ENCODE data around the gene KDM4B.

KDM4B gene

GRCh38 chr19:5127717-5128116, 158.8 kb downstream of the KDM4B start:
- no CpG with 5 or more reads among the region's 12 CpGs for WGBS (ENCODE audit: insufficient coverage, insufficient read length)
- no peak overlapping the region for H3K27ac ChIP-seq (ENCODE audit: low read length)
- H3K9me3 ChIP-seq (ENCODE audit: control insufficient read depth, insufficient read depth, low read length) = no peaks in the 10 kb centered on the region
- no peak overlapping the region for H3K4me3 ChIP-seq (ENCODE audit: low read length)
- no peak for DNase-seq (ENCODE audit: low read depth, low spot score)
- no peaks in the 10 kb centered on the region for H3K27me3 ChIP-seq (ENCODE audit: control insufficient read depth, insufficient read depth, low read length)
- H3K4me1 ChIP-seq (ENCODE audit: control insufficient read depth, insufficient read depth, low read length) = peaks cover 33% of the 10 kb centered on the region
- H3K36me3 ChIP-seq (ENCODE audit: control insufficient read depth, insufficient read depth, low read length) = 0 out of 2 replicates have a peak, but pooled peaks cover under 1% of the 10 kb centered on the region

- no peak for DNase-seq (ENCODE audit: low read depth, low spot score)
- Histone ChIP-seq H3K27me3 (ENCODE audit: control insufficient read depth, insufficient read depth, low read length) (no peaks in the 10 kb centered on the region), H3K4me1 (ENCODE audit: control insufficient read depth, insufficient read depth, low read length) (peaks cover 33% of the 10 kb centered on the region), H3K9me3 (ENCODE audit: control insufficient read depth, insufficient read depth, low read length) (no peaks in the 10 kb centered on the region), H3K36me3 (ENCODE audit: control insufficient read depth, insufficient read depth, low read length) (no peaks in the 10 kb centered on the region), H3K4me3 (ENCODE audit: low read length) (no peak overlapping the region), H3K27ac (ENCODE audit: low read length) (no peak overlapping the region)
- no CpG with 5 or more reads among the region's 25 CpGs for WGBS (ENCODE audit: insufficient coverage, insufficient read length)
These were observed 159.5 kb downstream of the KDM4B start for GRCh38 chr19:5128251-5128935.

- no CpG with 5 or more reads among the region's 9 CpGs for WGBS (ENCODE audit: insufficient coverage, insufficient read length)
- H3K27me3 ChIP-seq (ENCODE audit: control insufficient read depth, insufficient read depth, low read length) = no peaks in the 10 kb centered on the region
- peaks cover 30% of the 10 kb centered on the region for H3K4me1 ChIP-seq (ENCODE audit: control insufficient read depth, insufficient read depth, low read length)
- H3K27ac ChIP-seq (ENCODE audit: low read length) = no peak overlapping the region
- no peak overlapping the region for H3K4me3 ChIP-seq (ENCODE audit: low read length)
- no peaks in the 10 kb centered on the region for H3K36me3 ChIP-seq (ENCODE audit: control insufficient read depth, insufficient read depth, low read length)
- no peak for DNase-seq (ENCODE audit: low read depth, low spot score)
- no peaks in the 10 kb centered on the region for H3K9me3 ChIP-seq (ENCODE audit: control insufficient read depth, insufficient read depth, low read length)
These were observed 160.1 kb downstream of the KDM4B start for GRCh38 chr19:5128936-5129389.

GRCh38 chr19:5129691-5130090, 160.8 kb downstream of the KDM4B start:
- no CpG with 5 or more reads among the region's 13 CpGs for WGBS (ENCODE audit: insufficient coverage, insufficient read length)
- H3K9me3 ChIP-seq (ENCODE audit: control insufficient read depth, insufficient read depth, low read length) = no peaks in the 10 kb centered on the region
- no peak overlapping the region for H3K4me3 ChIP-seq (ENCODE audit: low read length)
- no peaks in the 10 kb centered on the region for H3K36me3 ChIP-seq (ENCODE audit: control insufficient read depth, insufficient read depth, low read length)
- peaks cover 28% of the 10 kb centered on the region for H3K4me1 ChIP-seq (ENCODE audit: control insufficient read depth, insufficient read depth, low read length)
- H3K27ac ChIP-seq (ENCODE audit: low read length) = no peak overlapping the region
- no peaks in the 10 kb centered on the region for H3K27me3 ChIP-seq (ENCODE audit: control insufficient read depth, insufficient read depth, low read length)
- DNase-seq (ENCODE audit: low read depth, low spot score) = no peak

GRCh38 chr19:5130371-5131030, 161.6 kb downstream of the KDM4B start:
- H3K4me3 ChIP-seq (ENCODE audit: low read length) = no peak overlapping the region
- no peak overlapping the region for H3K27ac ChIP-seq (ENCODE audit: low read length)
- WGBS (ENCODE audit: insufficient coverage, insufficient read length) = no CpG with 5 or more reads among the region's 27 CpGs
- H3K36me3 ChIP-seq (ENCODE audit: control insufficient read depth, insufficient read depth, low read length) = no peaks in the 10 kb centered on the region
- no peak for DNase-seq (ENCODE audit: low read depth, low spot score)
- peaks cover 26% of the 10 kb centered on the region for H3K4me1 ChIP-seq (ENCODE audit: control insufficient read depth, insufficient read depth, low read length)
- H3K27me3 ChIP-seq (ENCODE audit: control insufficient read depth, insufficient read depth, low read length) = no peaks in the 10 kb centered on the region
- H3K9me3 ChIP-seq (ENCODE audit: control insufficient read depth, insufficient read depth, low read length) = no peaks in the 10 kb centered on the region

GRCh38 chr19:5131031-5131505, 162.2 kb downstream of the KDM4B start:
- WGBS (ENCODE audit: insufficient coverage, insufficient read length) = no CpG with 5 or more reads among the region's 21 CpGs
- Histone ChIP-seq H3K9me3 (ENCODE audit: control insufficient read depth, insufficient read depth, low read length) (no peaks in the 10 kb centered on the region), H3K36me3 (ENCODE audit: control insufficient read depth, insufficient read depth, low read length) (no peaks in the 10 kb centered on the region), H3K4me1 (ENCODE audit: control insufficient read depth, insufficient read depth, low read length) (peaks cover 25% of the 10 kb centered on the region), H3K27me3 (ENCODE audit: control insufficient read depth, insufficient read depth, low read length) (no peaks in the 10 kb centered on the region), H3K4me3 (ENCODE audit: low read length) (no peak overlapping the region), H3K27ac (ENCODE audit: low read length) (no peak overlapping the region)
- no peak for DNase-seq (ENCODE audit: low read depth, low spot score)

- DNase-seq (ENCODE audit: low read depth, low spot score) = no peak
- WGBS (ENCODE audit: insufficient coverage, insufficient read length) = no CpG with 5 or more reads among the region's 25 CpGs
- no peaks in the 10 kb centered on the region for H3K36me3 ChIP-seq (ENCODE audit: control insufficient read depth, insufficient read depth, low read length)
- peaks cover 21% of the 10 kb centered on the region for H3K4me1 ChIP-seq (ENCODE audit: control insufficient read depth, insufficient read depth, low read length)
- H3K27ac ChIP-seq (ENCODE audit: low read length) = no peak overlapping the region
- H3K27me3 ChIP-seq (ENCODE audit: control insufficient read depth, insufficient read depth, low read length) = no peaks in the 10 kb centered on the region
- no peaks in the 10 kb centered on the region for H3K9me3 ChIP-seq (ENCODE audit: control insufficient read depth, insufficient read depth, low read length)
- no peak overlapping the region for H3K4me3 ChIP-seq (ENCODE audit: low read length)
These were observed 162.7 kb downstream of the KDM4B start for GRCh38 chr19:5131506-5132205.

GRCh38 chr19:5132206-5132560, 163.3 kb downstream of the KDM4B start:
- Histone ChIP-seq H3K9me3 (ENCODE audit: control insufficient read depth, insufficient read depth, low read length) (no peaks in the 10 kb centered on the region), H3K27ac (ENCODE audit: low read length) (no peak overlapping the region), H3K27me3 (ENCODE audit: control insufficient read depth, insufficient read depth, low read length) (no peaks in the 10 kb centered on the region), H3K4me3 (ENCODE audit: low read length) (no peak overlapping the region), H3K4me1 (ENCODE audit: control insufficient read depth, insufficient read depth, low read length) (peaks cover 19% of the 10 kb centered on the region), H3K36me3 (ENCODE audit: control insufficient read depth, insufficient read depth, low read length) (no peaks in the 10 kb centered on the region)
- no peak for DNase-seq (ENCODE audit: low read depth, low spot score)
- no CpG with 5 or more reads among the region's 8 CpGs for WGBS (ENCODE audit: insufficient coverage, insufficient read length)

GRCh38 chr19:5132698-5133651, 164.1 kb downstream of the KDM4B start:
- no peak for DNase-seq (ENCODE audit: low read depth, low spot score)
- Histone ChIP-seq H3K27me3 (ENCODE audit: control insufficient read depth, insufficient read depth, low read length) (no peaks in the 10 kb centered on the region), H3K9me3 (ENCODE audit: control insufficient read depth, insufficient read depth, low read length) (no peaks in the 10 kb centered on the region), H3K4me1 (ENCODE audit: control insufficient read depth, insufficient read depth, low read length) (peaks cover 16% of the 10 kb centered on the region), H3K4me3 (ENCODE audit: low read length) (no peak overlapping the region), H3K27ac (ENCODE audit: low read length) (no peak overlapping the region), H3K36me3 (ENCODE audit: control insufficient read depth, insufficient read depth, low read length) (no peaks in the 10 kb centered on the region)
- no CpG with 5 or more reads among the region's 27 CpGs for WGBS (ENCODE audit: insufficient coverage, insufficient read length)
